IMR-90 (cell line): ENCODE data around the gene FHL2. TPM values are rescaled to one million over a fixed set of nuclear protein-coding genes. Genes with fewer than 3 reads are reported as not detected.

ENCODE experiments used
- ATAC-seq: fragments of 200-7000 bp; cut with Tn5 transposase; 2 replicates; pipeline ENCODE4 v1.9.1; 2020; ENCODE audit warnings: low read depth, mild to moderate bottlenecking, moderate library complexity
- BruUV-seq: library from RNA; stranded (reverse); fragments of 400-500 nt; replicated peaks from 2 replicates; lab custom pipeline; 2021; lab: Mats Ljungman, UMichigan
- CTCF ChIA-PET: fragments of 300-600 bp; formaldehyde crosslinking; extraction: SDS; loops from one replicate; lab custom pipeline; 2021; ENCODE audit warnings: antibody characterized with exemption; lab: Yijun Ruan, JAX
- POLR2A ChIA-PET: fragments of 300-600 bp; sonication (Branson Sonifier 250); formaldehyde crosslinking; loops from one replicate; lab custom pipeline; 2022; ENCODE audit warnings: antibody characterized with exemption; ENCODE audit not compliant: unreplicated experiment; lab: Charles Lee
- DNase-seq: peaks from one replicate; pipeline ENCODE4 v3.0.0; 2013
- H2AFZ ChIP-seq: replicated peaks from 2 replicates; pipeline ENCODE3; 2013; ENCODE audit warnings: low read length, mild to moderate bottlenecking; ENCODE audit not compliant: poor library complexity
- H2AK5ac ChIP-seq: 2 replicates; pipeline ENCODE4 v1.6.1; 2013; ENCODE audit warnings: low read depth, low read length, inconsistent platforms
- H2AK9ac ChIP-seq: replicated peaks from 2 replicates; pipeline ENCODE3; 2013; ENCODE audit warnings: mild to moderate bottlenecking, low read depth, low read length, moderate library complexity; ENCODE audit not compliant: poor library complexity
- H2BK120ac ChIP-seq: 2 replicates; pipeline ENCODE4 v1.6.1; 2013; ENCODE audit warnings: low read depth, low read length, inconsistent platforms
- H2BK15ac ChIP-seq: 3 replicates; pipeline ENCODE4 v1.6.1; 2013; ENCODE audit warnings: low read depth, low read length, inconsistent platforms
- H2BK20ac ChIP-seq: 2 replicates; pipeline ENCODE4 v1.6.1; 2013; ENCODE audit warnings: low read depth, mild to moderate bottlenecking, inconsistent platforms, low read length, moderate library complexity
- H2BK5ac ChIP-seq: 2 replicates; pipeline ENCODE4 v1.6.1; 2013; ENCODE audit warnings: mild to moderate bottlenecking, low read depth, low read length, inconsistent platforms; ENCODE audit not compliant: poor library complexity, severe bottlenecking
- H3K14ac ChIP-seq: replicated peaks from 2 replicates; pipeline ENCODE4 v1.6.1; 2013; ENCODE audit warnings: low read depth, low read length, inconsistent platforms
- H3K18ac ChIP-seq: 2 replicates; pipeline ENCODE4 v1.6.1; 2013; ENCODE audit warnings: low read depth, low read length, control low read depth
- H3K23ac ChIP-seq: 2 replicates; pipeline ENCODE4 v1.6.1; 2013; ENCODE audit warnings: low read depth, low read length, inconsistent platforms
- H3K27ac ChIP-seq: 2 replicates; pipeline ENCODE4 v1.5.1; 2013; ENCODE audit warnings: mild to moderate bottlenecking, control low read depth, low read length; ENCODE audit not compliant: insufficient read depth
- H3K27me3 ChIP-seq: 2 replicates; pipeline ENCODE4 v1.6.1; 2013; ENCODE audit warnings: low read length; ENCODE audit not compliant: control insufficient read depth, insufficient read depth
- H3K36me3 ChIP-seq: 2 replicates; pipeline ENCODE4 v1.6.1; 2013; ENCODE audit warnings: low read length, mixed read lengths; ENCODE audit not compliant: control insufficient read depth, insufficient read depth
- H3K4ac ChIP-seq: 2 replicates; pipeline ENCODE4 v1.6.1; 2013; ENCODE audit warnings: low read depth, low read length, inconsistent platforms
- H3K4me1 ChIP-seq: 2 replicates; pipeline ENCODE4 v1.6.1; 2013; ENCODE audit warnings: low read length, mixed read lengths; ENCODE audit not compliant: control insufficient read depth, insufficient read depth
- H3K4me2 ChIP-seq: 2 replicates; pipeline ENCODE4 v1.6.1; 2013; ENCODE audit warnings: low read depth, mild to moderate bottlenecking, control low read depth, low read length, moderate library complexity
- H3K4me3 ChIP-seq: 2 replicates; pipeline ENCODE4 v1.5.1; 2013; ENCODE audit warnings: low read depth, mild to moderate bottlenecking, control low read depth, low read length, moderate library complexity; ENCODE audit not compliant: insufficient read depth
- H3K56ac ChIP-seq: 2 replicates; pipeline ENCODE4 v1.6.1; 2013; ENCODE audit warnings: low read length, inconsistent platforms; ENCODE audit not compliant: insufficient read depth; ENCODE audit errors: extremely low read depth
- H3K79me1 ChIP-seq, 2 experiments: 2 replicates each; pipeline ENCODE4 v1.6.1; 2013; ENCODE audit warnings: low read length in 2 of 2, inconsistent platforms in 1 of 2, low read depth in 1 of 2
- H3K9ac ChIP-seq: 2 replicates; pipeline ENCODE4 v1.6.1; 2013; ENCODE audit warnings: low read depth, low read length, control low read depth
- H3K9me1 ChIP-seq: 2 replicates; pipeline ENCODE4 v1.6.1; 2013; ENCODE audit warnings: low read length, inconsistent platforms; ENCODE audit not compliant: insufficient read depth
- H3K9me3 ChIP-seq: 2 replicates; pipeline ENCODE4 v1.6.1; 2013; ENCODE audit warnings: low read length; ENCODE audit not compliant: control insufficient read depth, insufficient read depth
- H4K20me1 ChIP-seq: 2 replicates; pipeline ENCODE4 v1.6.1; 2013; ENCODE audit warnings: low read length, inconsistent platforms; ENCODE audit not compliant: insufficient read depth
- H4K5ac ChIP-seq: 2 replicates; pipeline ENCODE4 v1.6.1; 2013; ENCODE audit warnings: mild to moderate bottlenecking, low read depth, low read length, control low read depth
- H4K8ac ChIP-seq, 2 experiments: 2 replicates each; pipeline ENCODE4 v1.6.1; 2013; ENCODE audit warnings: low read depth in 2 of 2, low read length in 2 of 2, control low read depth in 1 of 2, inconsistent platforms in 1 of 2
- H4K91ac ChIP-seq: 2 replicates; pipeline ENCODE4 v1.6.1; 2013; ENCODE audit warnings: low read depth, low read length, inconsistent platforms; ENCODE audit not compliant: insufficient read depth
- BHLHE40 ChIP-seq: fragments of 150-350 bp; IDR thresholded peaks from 2 replicates; pipeline ENCODE4 v1.6.1; 2016; ENCODE audit warnings: mild to moderate bottlenecking, low read depth, low read length
- MAZ ChIP-seq: IDR thresholded peaks from 2 replicates; pipeline ENCODE4 v1.6.1; 2012; ENCODE audit warnings: low read depth, mild to moderate bottlenecking, low read length, improper control_type of control experiment, moderate library complexity, borderline replicate concordance
- MXI1 ChIP-seq: IDR thresholded peaks from 2 replicates; pipeline ENCODE4 v1.6.1; 2012; ENCODE audit warnings: low read depth, mild to moderate bottlenecking, low read length, moderate library complexity, borderline replicate concordance
- RAD21 ChIP-seq: IDR thresholded peaks from 2 replicates; pipeline ENCODE4 v1.6.1; 2012; ENCODE audit warnings: low read length, improper control_type of control experiment
- RCOR1 ChIP-seq: IDR thresholded peaks from 2 replicates; pipeline ENCODE4 v1.6.1; 2012; ENCODE audit warnings: mild to moderate bottlenecking, low read length, improper control_type of control experiment; ENCODE audit not compliant: insufficient replicate concordance
- SMC3 ChIP-seq: fragments of 150-350 bp; IDR thresholded peaks from 2 replicates; pipeline ENCODE4 v1.6.1; 2016; ENCODE audit warnings: low read depth, mild to moderate bottlenecking, antibody characterized with exemption, low read length, moderate library complexity
- WGBS, 2 experiments: methylation state at CpG; one replicate each; pipeline versions ENCODE4 v1.1.5 to v1.1.7; 2013; ENCODE audit warnings: missing lambda C conversion rate in 2 of 2; ENCODE audit not compliant: insufficient read length in 1 of 2; ENCODE audit errors: extremely low coverage in 2 of 2; 5-methylcytosine and 5-hydroxymethylcytosine counted together
- dilution Hi-C: fragments of 300-500 bp; cut with HindIII; formaldehyde crosslinking; loops from one replicate; pipeline ENCODE4 v1.14.3; 2018; ENCODE audit warnings: low sequenced_read_pairs; ENCODE audit not compliant: unreplicated experiment
- in situ Hi-C: fragments of 300-500 bp; cut with MboI; formaldehyde crosslinking; loops from 3 replicates; pipeline ENCODE4 v1.14.3; 2019; ENCODE audit warnings: low sequenced_read_pairs, inconsistent platforms, mixed read lengths
- intact Hi-C: fragments of 100-400 bp; cut with micrococcal nuclease; formaldehyde crosslinking; loops from 2 replicates; pipeline ENCODE4 v1.10.0; 2022
- polyA plus RNA-seq, 3 experiments: library from polyadenylated mRNA; depleted of rRNA; stranded (reverse); fragments of >200 nt; gene quantifications; 2 replicates each; pipeline ENCODE4 v1.2.3, GENCODE V29; 2012; ENCODE audit warnings: low replicate concordance in 1 of 3
- total RNA-seq: library from RNA; depleted of rRNA; stranded (reverse); fragments of >200 nt; gene quantifications from 2 replicates; pipeline ENCODE4 v1.2.3, GENCODE V29; 2012
- TF ChIP-seq, protein P1 (sequence below): fragments of 150-350 bp; IDR thresholded peaks from 2 replicates; pipeline ENCODE4 v1.6.1; 2016; ENCODE audit warnings: low read depth, mild to moderate bottlenecking, low read length, moderate library complexity, borderline replicate concordance
- TF ChIP-seq, protein P2 (sequence below): conservative IDR thresholded peaks from 2 replicates; pipeline ENCODE4 v1.5.1; 2012; ENCODE audit warnings: mild to moderate bottlenecking, low read depth, low read length, improper control_type of control experiment

FHL2 gene
- total and polyA plus RNA-seq, 2 of the 4 experiments (the other 2 are of a cell fraction) = 464 to 550 TPM

DNA sequence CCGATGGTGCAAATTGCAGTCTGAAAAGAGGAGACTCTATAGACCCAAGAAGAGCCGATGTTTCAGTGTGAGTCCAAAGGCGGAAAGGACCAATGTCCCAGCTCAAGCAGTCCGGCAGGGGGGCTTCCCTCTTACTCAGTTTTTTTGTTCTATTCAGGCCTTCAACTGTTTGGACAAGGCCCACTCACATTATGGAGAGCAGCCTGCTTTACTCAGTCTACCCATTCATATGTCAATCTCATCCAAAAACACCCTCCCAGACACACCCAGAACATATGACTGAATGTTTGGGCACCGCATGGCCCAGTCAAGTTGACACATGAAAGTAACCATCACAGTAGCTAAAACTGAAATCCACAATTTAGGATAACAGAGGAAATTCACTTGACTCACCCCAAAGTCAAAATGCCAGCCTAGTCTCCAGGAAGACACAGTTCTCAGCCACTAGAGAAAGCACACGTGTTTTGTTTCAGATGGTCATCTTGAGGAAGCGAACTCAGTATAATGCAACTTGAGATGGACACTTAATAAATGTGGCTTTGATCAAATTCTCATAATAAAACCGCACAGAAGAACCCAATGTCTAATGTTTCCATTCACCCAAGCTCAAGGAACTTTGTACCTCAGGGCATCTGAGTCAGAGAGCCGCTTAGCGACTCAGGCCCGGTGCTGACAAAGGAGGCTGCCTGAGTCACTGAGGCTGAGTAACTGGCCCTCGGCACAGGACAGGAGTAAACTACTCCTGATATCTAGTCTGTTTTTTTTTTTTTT, 2.4 kb downstream of the FHL2 start (continued):
- TF ChIP-seq, protein P1, sequence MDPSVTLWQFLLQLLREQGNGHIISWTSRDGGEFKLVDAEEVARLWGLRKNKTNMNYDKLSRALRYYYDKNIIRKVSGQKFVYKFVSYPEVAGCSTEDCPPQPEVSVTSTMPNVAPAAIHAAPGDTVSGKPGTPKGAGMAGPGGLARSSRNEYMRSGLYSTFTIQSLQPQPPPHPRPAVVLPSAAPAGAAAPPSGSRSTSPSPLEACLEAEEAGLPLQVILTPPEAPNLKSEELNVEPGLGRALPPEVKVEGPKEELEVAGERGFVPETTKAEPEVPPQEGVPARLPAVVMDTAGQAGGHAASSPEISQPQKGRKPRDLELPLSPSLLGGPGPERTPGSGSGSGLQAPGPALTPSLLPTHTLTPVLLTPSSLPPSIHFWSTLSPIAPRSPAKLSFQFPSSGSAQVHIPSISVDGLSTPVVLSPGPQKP = no peak
- TF ChIP-seq MAZ = no peak

DNA sequence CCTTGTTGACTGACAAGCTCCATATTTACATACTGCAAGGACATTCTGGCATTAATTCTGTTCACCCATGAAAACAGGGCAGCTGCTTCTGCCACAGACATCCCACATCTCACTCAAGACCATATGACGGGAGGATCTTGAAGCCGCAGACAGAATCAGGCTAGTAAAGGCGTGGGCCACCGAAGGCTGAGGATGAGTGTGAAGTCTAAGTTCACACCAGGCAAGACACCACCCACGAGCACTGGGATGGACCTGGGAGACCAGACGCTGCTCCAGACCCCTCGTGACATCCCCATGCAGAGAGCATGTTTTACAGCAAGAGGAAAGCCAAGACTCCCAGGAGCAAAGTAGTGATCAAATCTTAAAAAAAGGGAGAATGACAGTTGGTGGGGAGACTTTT, 3.2 kb downstream of the FHL2 start:
- ChIA-PET CTCF (no interaction called here), POLR2A (interaction anchor here (0.5 to 1.3 kb wide), 2 partner anchors 42 to 94 kb away, joined by 3 read pairs; no protein-coding TSS in a partner anchor)
- Histone ChIP-seq H2AFZ (no peak overlapping the region), H3K9ac (peak overlapping the region; percentile 100), H4K20me1 (peaks cover 56% of the 10 kb centered on the region), H2BK5ac (peak overlapping the region; percentile 99), H4K91ac (peak overlapping the region; percentile 78), H3K4ac (peak overlapping the region; percentile 57), H4K8ac (peak overlapping the region; percentile 14 to 86), H3K56ac (peak overlapping the region; percentile 80; the same call in 1 of the 2 replicates), H4K5ac (peak overlapping the region; percentile 53), H2BK120ac (peak overlapping the region; percentile 42), H2BK20ac (peak overlapping the region; percentile 11), H3K9me3 (no peaks in the 10 kb centered on the region), H3K4me1 (peaks cover 38% of the 10 kb centered on the region), H3K79me1 (peaks cover 12 to 61% of the 10 kb centered on the region in 2 experiments), H3K36me3 (peaks cover 52% of the 10 kb centered on the region), H3K4me3 (peak overlapping the region; percentile 99), H3K27me3 (no peaks in the 10 kb centered on the region), H3K14ac (peak overlapping the region; percentile 90), H3K23ac (peak overlapping the region; percentile 64), H2BK15ac (peak overlapping the region; percentile 55; the same call in 2 of the 3 replicates), H2AK9ac (peak overlapping the region; percentile 47), H3K18ac (peak overlapping the region; percentile 98), H2AK5ac (peak overlapping the region; percentile 90), H3K27ac (peak overlapping the region; percentile 100), H3K9me1 (peaks cover 35% of the 10 kb centered on the region), H3K4me2 (peak overlapping the region; percentile 98)
- in situ Hi-C loops (no loop called here), intact Hi-C loops (loop anchor here (2.0 kb wide), 2 partner anchors 49 to 125 kb away; no protein-coding TSS in a partner anchor), dilution Hi-C loops (no loop called here)
- ATAC-seq (no peak), DNase-seq (no peak)
- TSS peak; percentile 11 for BruUV-seq
- WGBS, 2 experiments = 80% methylated on average over 1 of the region's 7 CpGs; no CpG with 5 or more reads in 1 of the 2 experiments
- TF ChIP-seq BHLHE40 (no peak), RAD21 (no peak), MXI1 (no peak), MAZ (no peak), RCOR1 (no peak), SMC3 (no peak)
- TF ChIP-seq, protein P2, sequence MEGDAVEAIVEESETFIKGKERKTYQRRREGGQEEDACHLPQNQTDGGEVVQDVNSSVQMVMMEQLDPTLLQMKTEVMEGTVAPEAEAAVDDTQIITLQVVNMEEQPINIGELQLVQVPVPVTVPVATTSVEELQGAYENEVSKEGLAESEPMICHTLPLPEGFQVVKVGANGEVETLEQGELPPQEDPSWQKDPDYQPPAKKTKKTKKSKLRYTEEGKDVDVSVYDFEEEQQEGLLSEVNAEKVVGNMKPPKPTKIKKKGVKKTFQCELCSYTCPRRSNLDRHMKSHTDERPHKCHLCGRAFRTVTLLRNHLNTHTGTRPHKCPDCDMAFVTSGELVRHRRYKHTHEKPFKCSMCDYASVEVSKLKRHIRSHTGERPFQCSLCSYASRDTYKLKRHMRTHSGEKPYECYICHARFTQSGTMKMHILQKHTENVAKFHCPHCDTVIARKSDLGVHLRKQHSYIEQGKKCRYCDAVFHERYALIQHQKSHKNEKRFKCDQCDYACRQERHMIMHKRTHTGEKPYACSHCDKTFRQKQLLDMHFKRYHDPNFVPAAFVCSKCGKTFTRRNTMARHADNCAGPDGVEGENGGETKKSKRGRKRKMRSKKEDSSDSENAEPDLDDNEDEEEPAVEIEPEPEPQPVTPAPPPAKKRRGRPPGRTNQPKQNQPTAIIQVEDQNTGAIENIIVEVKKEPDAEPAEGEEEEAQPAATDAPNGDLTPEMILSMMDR = no peak
- TF ChIP-seq, protein P1 = no peak
